Stimulated activated CD4-positive, alpha-beta T cell treated with anti-CD3 and anti-CD28 coated beads, Interleukin-12 subunit alpha, Interleukin-12 subunit beta, amount 100 ng/mL, for 4 hours (primary cell): ENCODE data around the gene GPR171.

Source experiments
- DNase-seq: peaks from one replicate; pipeline ENCODE4 v3.0.0-alpha.2; 2020

GPR171 gene

DNA sequence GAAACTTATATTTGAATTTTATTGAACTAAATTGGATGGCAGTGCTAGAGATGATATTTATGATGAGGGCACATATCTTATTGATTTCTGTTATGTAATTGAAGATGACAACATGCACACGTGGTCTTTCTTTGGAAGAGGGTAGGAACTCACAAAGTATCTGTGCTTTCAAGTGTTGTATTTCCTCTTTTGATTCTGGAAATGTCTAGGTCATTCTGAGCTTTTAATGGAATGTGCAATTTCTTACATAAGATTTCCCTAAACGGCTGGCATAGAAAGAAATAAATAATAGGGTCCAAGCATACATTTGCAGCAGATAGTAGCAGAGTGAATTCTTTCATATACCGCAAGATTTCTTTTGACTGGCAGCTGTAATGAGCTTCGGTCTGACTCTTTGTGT, 10.1 kb upstream of the GPR171 start:
- no peak for DNase-seq

DNA sequence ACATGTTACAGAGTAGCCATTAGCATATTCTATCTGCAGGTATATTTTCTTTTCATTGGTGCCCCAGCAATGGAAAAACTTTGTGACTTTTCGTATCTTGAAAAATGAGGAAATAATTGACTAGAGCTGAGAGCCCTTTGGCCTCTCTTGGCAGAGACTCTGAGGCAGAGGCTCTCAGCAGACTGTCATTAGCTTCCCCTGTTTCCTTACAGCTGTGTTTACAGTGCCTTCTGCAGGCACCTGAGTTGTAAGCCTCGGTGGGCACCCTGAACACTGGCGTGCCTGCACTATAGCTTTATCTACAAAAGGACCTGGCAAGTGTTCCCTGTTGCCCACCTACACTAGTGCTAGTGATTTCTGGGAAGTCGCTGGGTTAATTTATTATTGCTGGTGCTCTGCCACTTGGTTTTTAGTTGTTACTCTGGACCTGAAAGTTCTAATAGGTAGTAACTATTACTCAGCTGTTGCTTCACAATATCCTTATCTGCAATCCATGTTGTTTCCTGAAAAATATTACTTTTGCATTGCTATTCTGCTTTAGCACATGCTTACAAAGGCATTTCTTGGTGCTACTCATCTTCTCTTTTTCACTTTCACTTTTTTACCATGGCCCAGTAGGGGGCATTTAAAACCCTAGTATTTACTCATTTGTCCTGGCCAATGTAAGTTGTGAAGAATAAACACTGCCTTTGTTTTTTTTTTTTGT, 7.8 kb upstream of the GPR171 start:
- DNase-seq: no peak

DNA sequence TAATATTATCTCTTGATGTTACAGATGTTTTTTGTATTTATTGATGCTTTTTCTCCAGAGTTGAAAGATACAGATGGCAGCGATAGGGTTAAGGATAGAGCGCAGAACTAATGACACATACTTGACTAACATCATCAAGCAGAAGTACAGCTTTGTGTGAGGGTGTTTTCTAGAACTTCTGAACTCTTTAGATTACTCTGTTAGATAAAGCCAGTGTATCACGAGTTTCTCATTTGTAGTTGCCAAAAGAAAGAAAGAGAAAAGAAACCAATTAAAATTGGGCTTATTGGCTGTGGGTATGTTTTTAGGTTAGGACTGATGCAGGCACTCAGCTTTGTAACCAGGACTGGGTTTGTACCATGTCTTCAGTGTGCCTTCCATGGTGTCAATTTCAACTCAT, 6.6 kb upstream of the GPR171 start:
- no peak for DNase-seq

DNA sequence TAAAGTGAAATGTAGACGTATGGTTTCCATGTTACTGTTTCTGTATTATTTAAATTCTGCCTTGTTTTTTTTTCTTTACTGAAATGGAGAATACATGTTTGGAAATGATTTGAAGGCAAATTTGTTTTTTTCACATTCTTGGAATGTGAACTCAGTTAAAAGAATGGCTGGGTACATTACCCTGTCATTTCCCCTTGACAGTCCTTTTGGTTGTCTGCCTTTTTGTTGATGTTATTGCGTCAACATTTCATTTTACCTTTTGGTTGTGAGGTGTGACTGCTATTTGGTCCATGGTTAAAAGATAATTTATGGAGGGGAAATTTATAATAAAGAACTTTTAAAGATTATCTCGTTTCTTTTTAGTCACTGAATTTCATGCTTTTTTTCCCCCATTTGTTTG, 3.2 kb upstream of the GPR171 start:
- no peak for DNase-seq

DNA sequence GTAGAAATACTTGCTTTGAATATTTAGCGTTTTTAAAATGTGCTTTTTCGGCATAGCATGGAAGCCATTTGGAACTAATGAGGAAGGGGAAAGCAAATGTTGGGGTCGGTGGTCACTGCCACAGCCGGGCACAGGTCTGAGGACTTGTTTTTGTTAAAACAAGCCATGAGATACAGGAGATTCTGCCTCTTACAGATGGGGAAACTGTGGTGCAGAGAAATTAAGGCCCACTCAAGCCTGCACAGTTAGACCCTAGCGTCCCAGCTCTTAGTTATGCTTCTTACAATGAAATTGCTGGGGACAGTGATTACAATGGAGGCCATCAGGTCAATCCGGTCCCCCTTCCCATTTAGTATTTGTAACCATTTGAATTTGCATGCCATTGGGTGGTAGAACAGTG, 2.5 kb upstream of the GPR171 start:
- DNase-seq: no peak

DNA sequence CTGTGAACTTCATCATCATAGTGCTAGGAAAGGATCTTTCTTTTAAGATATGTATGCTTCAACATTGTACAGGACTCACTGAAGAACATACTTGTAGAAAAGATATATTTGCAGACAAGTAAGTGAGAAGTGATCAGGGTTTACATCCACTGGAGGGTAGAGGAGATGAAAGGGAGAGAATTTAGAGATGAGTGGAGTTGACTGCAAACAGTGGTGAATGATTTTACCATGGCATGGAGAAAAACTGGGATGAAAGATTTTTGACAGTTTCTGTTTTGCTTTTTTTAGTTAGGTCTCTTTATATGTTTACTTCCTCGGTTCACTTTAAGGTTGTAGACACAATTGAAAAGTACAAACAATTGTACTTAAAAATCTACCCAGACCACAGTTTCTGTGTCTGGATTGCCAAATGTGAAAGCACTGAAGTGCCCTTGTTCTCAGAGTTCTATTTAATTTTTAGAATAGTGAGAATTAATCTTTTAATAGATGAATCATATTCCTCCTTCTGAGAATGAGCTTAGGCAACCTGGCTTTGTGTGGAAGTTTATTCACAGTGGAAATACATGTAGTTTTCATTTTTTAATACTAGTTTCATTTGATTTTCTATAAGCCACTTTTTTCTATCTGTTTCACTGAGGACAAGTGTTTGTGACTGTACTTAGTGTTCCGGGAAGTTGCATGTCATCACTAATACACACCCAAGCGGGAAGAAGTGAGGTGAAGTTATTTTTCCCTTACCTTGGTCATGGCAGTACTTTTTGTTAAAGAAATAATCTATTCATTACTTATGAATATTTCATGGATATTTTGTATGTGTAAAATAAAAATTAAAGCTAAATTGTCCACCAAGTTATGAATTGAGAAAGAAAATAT, 1.8 kb upstream of the GPR171 start:
- DNase-seq: no peak

DNA sequence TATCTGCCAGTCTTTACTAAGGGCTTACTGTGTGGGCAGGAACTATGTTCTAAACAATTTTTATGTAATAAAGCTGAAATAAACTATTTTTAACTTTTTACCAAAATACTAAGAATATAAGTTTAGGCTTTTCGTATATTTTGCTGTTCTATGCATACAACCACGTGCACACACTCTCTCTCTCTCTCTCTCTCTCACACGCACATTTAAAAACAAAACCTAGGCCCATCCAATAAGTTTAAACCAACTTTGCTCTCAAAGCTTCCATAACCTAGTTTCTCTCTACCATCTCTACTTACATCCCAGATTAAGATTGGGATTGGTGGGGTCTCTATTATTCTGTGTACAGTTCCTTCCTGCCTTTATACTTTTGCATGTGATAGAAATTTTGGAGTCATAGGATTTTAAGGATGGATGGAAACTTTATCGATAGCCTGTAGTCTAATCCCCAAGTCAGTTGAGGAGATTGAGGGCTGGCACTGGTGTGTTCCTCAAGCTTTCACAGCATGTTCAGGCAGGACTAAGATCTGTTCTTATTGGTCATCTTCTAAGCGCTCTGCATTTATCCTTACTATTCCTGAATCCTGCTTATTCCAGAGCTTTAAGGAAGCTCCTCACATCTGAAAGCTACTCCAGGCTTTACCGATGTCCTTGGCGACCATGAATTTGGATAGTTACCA, 1.8 kb downstream of the GPR171 start:
- no peak for DNase-seq

DNA sequence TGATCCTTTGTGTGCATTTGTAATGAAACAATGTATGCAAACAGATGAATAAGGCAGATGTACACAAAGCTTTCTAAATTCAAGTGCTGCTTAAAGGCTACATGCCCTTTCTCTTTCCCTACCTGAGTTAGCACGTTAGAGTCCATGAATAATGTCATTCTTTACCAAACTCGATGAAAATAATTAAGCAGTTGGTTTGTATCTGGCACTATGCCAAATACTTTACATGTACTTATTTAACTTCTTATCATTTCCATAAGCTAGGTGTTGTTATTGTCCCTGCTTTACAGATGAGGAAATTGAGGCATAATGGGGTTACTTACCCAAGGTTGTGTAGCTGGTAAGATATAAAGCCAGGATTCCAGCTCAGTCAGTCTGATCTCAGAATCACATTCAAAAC, 2.4 kb downstream of the GPR171 start:
- DNase-seq: no peak

DNA sequence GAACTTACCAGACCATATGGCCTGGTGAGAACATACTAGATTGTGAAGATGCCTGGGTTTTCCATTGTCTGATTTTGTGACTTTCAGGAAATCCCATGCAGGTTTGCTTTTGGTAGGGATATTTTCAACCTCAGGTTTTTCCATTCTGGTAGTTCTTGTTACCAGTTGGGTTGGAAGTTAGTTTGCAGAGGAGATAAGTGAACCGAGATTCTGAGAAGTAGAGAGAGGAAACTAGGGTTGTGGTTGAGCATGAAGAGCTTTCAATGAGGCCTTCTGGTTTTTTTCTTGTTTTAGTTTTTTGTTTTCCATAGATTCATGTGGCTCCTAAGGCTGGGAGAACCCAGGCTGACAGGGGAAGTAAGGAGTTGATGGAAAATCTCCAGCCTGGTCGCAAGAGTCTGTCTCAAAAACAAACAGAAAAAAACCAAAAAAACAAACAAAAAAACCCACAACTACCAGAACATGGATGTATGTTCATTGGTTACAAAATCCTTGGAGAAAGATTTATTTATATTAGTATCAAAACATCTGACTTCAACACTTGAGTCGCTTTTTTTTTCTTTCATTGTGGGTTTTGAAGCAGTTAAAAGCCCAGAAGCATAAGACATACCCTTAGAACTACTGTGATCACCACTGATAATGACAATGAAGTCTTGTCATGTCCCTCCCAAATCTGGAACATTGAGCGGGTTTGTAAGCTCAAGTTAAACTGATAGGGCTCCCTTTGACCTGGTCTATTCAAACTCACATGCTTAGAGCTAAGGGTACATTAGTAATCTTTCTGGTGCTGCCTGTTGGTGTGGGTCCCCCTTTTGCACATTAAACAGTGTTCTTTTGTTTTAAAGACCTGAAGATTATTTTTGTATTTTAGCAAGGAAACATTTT, 3.2 kb downstream of the GPR171 start:
- DNase-seq: no peak

DNA sequence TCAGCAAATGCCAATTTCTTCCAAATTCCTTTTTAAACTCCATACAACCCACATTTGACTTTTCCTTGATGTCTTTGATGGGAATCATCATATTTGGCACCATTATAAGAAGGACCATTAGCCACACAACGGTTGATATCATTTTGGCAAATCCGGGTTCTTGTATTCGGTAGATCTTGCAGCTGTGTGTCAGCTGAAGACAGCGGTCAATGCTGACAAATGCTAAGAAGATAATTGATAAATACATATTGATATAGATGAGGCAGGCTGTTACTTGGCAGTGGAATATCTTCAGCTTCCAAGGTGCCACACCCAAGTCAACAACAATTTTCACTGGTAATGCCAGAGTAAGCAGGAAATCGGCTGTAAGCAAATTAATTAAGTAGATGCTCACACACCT, 4.2 kb downstream of the GPR171 start:
- DNase-seq: no peak

DNA sequence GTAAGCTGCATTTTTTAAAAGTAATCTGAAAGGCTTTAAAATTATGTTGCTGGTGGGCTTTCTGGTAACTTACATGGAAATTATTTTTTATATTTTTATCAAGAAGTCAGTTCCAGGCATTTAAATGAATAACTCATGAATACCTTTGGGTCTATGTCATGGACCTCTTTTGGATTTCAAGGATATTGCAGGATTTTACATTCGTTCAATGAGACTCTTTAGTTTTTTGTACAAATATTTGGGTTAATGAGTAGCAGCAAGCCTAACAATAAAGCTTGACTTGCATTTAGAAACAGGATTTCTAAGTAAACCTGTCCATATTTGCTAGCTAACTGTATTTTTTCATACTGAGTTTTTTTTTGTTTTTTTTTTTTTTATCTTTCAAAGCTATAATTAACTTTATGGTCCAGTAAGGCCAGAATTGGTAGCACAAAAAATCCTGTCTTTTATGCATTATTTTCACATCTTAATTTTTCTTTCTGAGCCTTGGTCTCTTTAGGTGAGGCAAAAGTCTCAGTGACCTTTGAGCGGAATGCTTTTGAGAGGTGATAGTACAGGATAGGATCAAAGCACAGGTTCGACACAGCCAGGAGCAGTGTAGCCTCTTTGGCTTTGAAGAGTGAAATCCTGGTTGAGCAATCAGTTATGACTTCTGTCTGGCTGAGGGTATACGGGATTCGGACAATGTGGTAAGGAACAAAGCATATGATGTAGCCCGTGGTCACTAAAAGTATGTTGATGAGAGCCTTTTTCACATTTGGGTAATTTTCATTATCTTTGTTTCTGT, 4.8 kb downstream of the GPR171 start:
- no peak for DNase-seq

DNA sequence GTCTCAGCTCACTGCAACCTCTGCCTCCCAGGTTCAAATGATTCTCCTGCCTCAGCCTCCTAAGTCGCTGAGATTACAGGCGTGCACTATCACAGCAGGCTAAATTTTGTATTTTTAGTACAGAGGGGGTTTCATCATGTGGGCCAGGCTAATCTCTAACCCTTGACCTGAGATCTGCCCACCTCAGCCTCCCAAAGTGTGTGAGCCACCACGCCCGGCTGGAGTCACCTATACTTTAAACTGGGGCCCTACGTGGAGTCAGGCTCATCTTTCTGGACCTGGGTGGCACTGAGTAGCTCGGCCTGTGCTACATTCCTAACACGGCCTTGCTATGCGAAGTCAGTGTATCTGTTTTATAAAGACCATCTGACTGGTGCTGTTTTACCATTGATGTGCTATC, 5.8 kb downstream of the GPR171 start:
- no peak for DNase-seq

DNA sequence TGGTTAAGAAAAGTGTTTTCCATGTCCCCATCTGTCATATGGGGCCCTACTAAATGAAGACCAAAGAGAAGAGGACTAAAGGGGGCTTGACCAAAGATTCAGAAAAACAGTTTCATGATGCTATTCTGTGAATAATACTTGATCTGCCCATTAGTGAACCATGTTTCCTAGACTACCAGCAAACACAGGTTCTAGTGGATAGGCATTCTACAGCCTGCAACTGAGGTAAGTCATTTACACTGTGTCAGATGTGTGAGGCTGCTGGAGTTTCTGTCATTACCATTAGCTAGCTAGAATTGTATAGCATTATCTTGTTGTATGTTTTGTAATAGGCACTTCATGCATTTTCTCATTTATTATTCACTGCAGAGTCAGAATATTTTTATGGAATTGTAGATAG, 6.6 kb downstream of the GPR171 start:
- no peak for DNase-seq

DNA sequence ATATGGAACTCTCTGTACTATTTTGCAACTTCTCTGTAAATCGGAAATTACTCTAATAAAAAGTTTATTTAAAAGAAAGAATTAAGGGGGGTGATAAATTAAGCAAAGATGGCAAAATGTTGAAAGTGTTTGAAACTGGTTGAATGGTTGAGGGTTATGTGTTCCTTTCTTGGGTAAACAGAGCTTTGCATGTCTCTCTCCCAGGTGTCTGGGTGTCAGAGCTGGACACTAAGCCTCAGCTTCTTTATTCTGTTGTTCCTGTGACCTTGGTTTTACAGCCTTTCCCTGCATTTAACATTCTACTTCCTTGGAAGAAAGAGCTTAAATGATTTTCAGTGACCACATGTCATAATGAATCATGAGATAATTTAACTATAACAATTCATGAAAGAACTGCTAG, 7.2 kb downstream of the GPR171 start:
- no peak for DNase-seq

DNA sequence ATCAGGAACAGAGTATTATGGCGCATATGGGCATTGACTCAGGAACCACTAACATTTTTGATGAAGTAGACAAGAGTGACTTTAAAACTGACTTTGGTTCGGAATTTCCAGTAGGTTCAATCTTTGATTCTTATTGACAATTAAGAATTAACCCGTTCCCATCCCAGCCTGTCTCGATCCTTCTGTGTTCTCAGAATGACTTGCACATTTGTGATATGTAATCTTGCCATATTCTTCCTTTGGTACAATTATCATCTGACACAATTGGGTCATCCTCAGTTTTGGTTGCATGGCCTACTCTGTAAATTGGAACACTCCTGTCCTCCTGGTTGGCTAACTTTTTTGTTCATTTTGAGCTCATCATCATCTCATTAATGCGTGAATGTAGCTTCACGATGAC, 10.5 kb downstream of the GPR171 start:
- DNase-seq: no peak

DNA sequence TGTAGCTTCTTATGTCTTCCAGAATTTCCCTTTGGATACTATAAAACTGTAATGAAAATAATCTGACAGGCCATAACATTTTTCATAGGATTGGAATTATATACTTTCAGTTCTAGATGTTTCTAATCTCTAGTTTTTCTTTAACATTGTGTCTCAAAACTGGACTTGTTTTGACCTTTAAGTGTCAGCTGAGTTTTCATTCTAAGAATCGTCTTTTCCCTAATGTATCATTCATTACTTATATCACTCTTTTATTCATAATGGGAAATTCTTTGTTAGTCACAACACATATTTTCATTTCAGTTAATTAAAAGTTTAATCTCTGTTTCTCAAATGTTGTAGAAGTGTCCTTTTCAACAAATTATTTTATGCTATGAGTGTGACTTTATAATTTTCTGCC, 11.9 kb downstream of the GPR171 start:
- no peak for DNase-seq

DNA sequence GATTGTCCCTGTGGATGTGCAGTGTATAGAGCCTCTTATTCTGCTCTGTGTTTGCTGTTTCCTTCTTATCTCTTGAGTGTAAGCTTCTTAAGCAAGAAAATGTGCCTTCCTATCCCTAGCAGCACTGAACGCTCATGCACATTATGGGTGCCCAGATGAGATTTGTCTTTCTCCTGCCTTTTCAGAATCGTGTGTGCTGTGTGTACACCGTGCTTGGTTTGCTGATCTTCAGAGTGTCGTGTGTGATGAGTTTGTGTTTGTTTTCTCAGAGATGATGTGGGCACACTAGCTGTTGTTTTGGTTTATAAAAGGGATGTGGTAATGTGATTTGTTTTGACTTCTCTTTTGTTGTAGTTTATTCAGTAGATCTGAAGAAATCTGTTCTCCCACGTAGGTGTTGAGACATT, 19.7 kb downstream of the GPR171 start:
- DNase-seq: no peak

DNA sequence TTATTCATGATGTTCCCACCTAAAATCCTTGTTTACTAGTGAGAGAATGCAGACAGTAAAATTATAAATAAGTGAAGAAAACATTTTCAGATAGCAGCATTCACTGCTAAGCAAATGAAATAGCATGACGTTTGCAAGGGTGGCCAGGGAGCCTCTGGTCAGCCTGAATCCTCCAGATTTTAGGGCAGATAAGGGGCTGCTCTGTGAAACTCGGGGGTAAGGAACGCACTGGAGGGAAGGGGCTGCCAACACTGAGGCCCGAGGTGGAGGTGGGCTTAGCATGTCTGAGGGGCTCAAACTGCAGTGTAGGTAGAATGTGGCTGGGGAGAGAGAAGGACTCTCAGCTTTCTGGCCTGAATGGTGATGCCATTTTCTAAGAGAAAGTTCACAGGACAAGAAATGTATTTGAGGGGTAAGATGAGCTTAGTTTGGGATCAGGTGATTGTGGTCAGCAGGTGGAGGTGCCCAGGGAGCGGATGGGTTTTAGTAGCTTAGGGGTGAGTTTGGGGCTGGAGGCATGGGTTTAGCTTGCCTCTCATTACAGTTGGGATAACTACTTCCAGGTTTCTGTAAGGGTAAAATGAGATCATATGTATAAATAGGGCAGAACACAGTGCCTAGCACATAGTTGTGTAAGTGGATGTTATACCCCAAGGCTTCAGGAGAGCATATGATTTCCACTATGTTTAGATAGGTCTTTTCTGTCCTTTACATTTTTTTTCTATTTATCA, 20.5 kb downstream of the GPR171 start:
- no peak for DNase-seq

DNA sequence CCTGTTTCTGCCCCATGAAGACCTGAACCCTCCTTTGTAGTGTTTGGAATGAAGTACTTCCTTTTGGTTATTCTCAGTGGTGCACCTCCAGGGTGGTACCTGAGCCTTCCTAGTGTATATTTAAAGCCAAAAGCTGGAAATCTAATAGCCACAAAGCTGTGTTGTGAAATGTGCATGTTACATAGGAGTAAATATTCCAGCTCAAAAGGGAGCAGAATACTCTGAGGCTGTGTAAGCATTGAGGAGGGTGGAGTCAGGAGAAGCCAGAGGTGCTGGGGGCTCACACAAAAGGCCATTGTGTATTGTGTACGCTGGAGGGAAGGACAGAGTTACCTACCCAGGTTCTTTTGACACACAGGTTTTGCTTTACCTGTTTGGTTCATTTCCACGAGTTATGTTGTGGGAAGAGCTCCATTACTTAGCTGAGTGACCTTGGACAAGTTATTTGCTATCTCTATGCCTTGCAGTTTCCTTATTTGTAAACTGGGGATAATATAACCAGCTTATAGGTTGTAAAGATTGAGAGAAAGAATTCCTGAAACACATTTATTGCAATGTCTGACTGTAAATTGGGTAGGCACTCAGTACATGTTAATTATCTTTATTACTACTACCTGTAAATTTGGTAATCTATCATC, 24.7 kb downstream of the GPR171 start:
- no peak for DNase-seq

DNA sequence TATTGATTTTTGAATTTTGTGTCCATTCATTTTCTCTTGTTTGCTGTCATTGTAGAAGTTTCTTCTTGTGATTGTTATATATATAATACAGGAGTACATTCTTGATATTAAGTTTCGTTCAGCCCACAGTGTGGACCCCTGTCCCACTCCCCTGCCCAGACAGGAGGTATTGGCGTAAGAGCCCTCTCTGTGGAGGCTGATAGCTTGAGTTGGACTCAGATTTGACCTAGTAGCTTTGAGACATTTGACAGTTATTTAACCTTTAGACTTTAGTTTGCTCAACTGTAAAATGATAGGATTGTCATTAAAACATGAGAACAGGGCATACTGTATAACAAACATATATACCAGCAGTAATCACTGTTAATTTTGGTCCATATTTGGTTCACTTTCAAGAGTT, 27.1 kb downstream of the GPR171 start:
- no peak for DNase-seq

DNA sequence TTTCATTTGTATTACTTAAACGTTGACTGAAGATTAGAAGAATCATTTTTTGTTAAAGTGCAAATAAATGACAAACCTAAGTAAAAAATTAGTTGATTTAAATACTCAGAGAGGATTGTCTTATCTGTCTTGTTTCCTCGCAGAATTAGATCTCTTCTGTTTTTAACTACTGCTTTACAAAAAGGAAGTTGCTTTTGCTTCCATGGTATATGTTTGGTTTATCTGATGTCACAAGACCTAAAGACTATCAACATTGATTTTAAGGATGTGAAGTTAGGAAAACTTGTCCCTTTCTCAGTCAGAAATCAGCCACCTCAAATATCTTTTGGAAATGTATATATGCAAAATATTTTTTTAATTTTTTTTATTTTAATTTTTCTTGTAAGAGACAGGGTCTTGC, 28.7 kb downstream of the GPR171 start:
- no peak for DNase-seq
